Heart right ventricle (tissue), 16 donors: ENCODE data around the gene KANSL1. TPM values are rescaled to one million over a fixed set of nuclear protein-coding genes. Genes with fewer than 3 reads are reported as not detected.
A peak's percentile ranks its signal among the peaks of the same experiment; 100 is the strongest.

ENCODE experiments used
- ATAC-seq, 8 donors: fragments of 200-7000 bp; cut with Tn5 transposase; one replicate each; pipeline ENCODE4 v1.9.1; 2020; ENCODE audit warnings: mild to moderate bottlenecking in 8 of 8, moderate library complexity in 8 of 8, moderate number of reproducible peaks in 1 of 8
- DNase-seq, 2 donors: peaks; one replicate each; pipeline ENCODE4 v3.0.0-alpha.2; 2020
- H3K27ac ChIP-seq, 10 donors: fragments of 200-600 bp; sonication (generic) in 2 of 10; one replicate each; pipeline versions ENCODE4 v1.5.0 to v1.8.0; 2020 to 2022; ENCODE audit warnings: mild to moderate bottlenecking in 3 of 10
- H3K27me3 ChIP-seq, 7 donors: fragments of 200-600 bp; one replicate each; pipeline ENCODE4 v1.8.0; 2021 to 2022; ENCODE audit warnings: mild to moderate bottlenecking in 2 of 7
- H3K36me3 ChIP-seq, 9 donors: fragments of 200-600 bp; sonication (generic) in 1 of 9; one replicate each; pipeline versions ENCODE4 v1.5.0 to v1.8.0; 2020 to 2022; ENCODE audit warnings: mild to moderate bottlenecking in 2 of 9
- H3K4me1 ChIP-seq, 9 donors: fragments of 200-600 bp; sonication (generic) in 1 of 9; one replicate each; pipeline versions ENCODE4 v1.5.0 to v1.8.0; 2020 to 2022; ENCODE audit warnings: mild to moderate bottlenecking in 4 of 9
- H3K4me3 ChIP-seq, 10 donors: fragments of 200-600 bp; sonication (generic) in 2 of 10; one replicate each; pipeline versions ENCODE4 v1.5.0 to v1.8.0; 2020 to 2022; ENCODE audit warnings: mild to moderate bottlenecking in 7 of 10, moderate library complexity in 2 of 10
- H3K9me3 ChIP-seq, 11 donors: fragments of 200-600 bp in 10 of 11; sonication (generic) in 2 of 11; one replicate each; pipeline versions ENCODE4 v1.5.0 to v1.8.0; 2013 to 2022; ENCODE audit warnings: mild to moderate bottlenecking in 2 of 11, control low read depth in 1 of 11, moderate library complexity in 1 of 11
- WGBS, 2 donors: extraction: QIAGEN DNeasy Blood & Tissue Kit; methylation state at CpG; one replicate each; pipeline ENCODE4 v1.1.7; 2013; ENCODE audit warnings: inconsistent platforms in 1 of 2; 5-methylcytosine and 5-hydroxymethylcytosine counted together
- intact Hi-C, 10 donors: fragments of 100-400 bp; cut with DNase I; formaldehyde crosslinking; loops; one replicate each; pipeline versions ENCODE4 v1.11.1 to v1.14.2; 2022
- polyA plus RNA-seq, 2 donors: library from polyadenylated mRNA; stranded (reverse); fragments of 200-250 nt; gene quantifications; one replicate each; pipeline ENCODE4 v1.2.3, GENCODE V29; 2013
- total RNA-seq, 10 donors: library from RNA; stranded (reverse); fragmentation: NEBNext Ultra II Directional in 3 of 10; extraction: Animal tissue kit (Norgen Biotek cat#: 25700) in 3 of 10; gene quantifications; one replicate each; pipeline versions ENCODE4 v1.2.1 to v1.2.4, GENCODE V29; 2021 to 2023
- TF ChIP-seq, protein P1 (sequence below), 9 donors: fragments of 200-600 bp; sonication (generic) in 2 of 9; IDR thresholded peaks; one replicate each; pipeline versions ENCODE4 v1.5.0 to v1.8.0; 2021 to 2022; ENCODE audit warnings: antibody characterized with exemption in 9 of 9, mild to moderate bottlenecking in 5 of 9, moderate library complexity in 1 of 9
- donor health status: Arrhythmogenic right ventricular cardiomyopathy.
- donor health status: ischemic (EF 13 %, LVEDD 7.1; RV severe dilation, severe dysfunction).
- donor health status: healthy with polysubstance abuse.
- donor health status: DM: no; HTN: yes; CAD: no.
- donor health status: DM: no; HTN: no; CAD: no.
- donor health status: ischemic (EF 25% LVEDD 6.9; RV normal size, moderate dysfunction).
- donor health status: ischemic (EF 25% LVEDD 5.7; RV mildly dilated, moderate dysfunction).
- donor health status: healthy.
- donor health status: DM: yes; HTN: yes; CAD: no.
- donor health status: Ischemic cardiomyopathy.
- donor health status: ischemic (EF 35%, LVEDD 5.7; RV mildly dilated, moderate dysfunction).
- donor health status: nonischemic (EF 11% LVEDD 7.7; RV severe dilation, severe dysfunction).
- donor health status: DM: yes; HTN: yes; CAD: no.
- donor health status: PGD.
- donor health status: ischemic (EF 29% LVEDD 5.4; RV normal size, mild dysfunction).
- donor health status: nonischemic (EF 23%, LVEDD 6.1; RV moderate dilation, normal function).

KANSL1 gene
- total and polyA plus RNA-seq, 12 donors = 8.2 to 52.5 (median 41.1) TPM

GRCh38 chr17:46194393-46195216 is 1.4 kb upstream of the KANSL1 start:
- Histone ChIP-seq H3K36me3 (peaks cover 0 to 7% (median 0%) of the 10 kb centered on the region in 9 donors), H3K4me3 (peak overlapping the region; percentile 4 to 96 (median 86)), H3K4me1 (peaks cover 14 to 48% (median 36%) of the 10 kb centered on the region in 9 donors), H3K27ac (peak overlapping the region; percentile 98 to 100 (median 100)), H3K27me3 (no peaks in the 10 kb centered on the region), H3K9me3 (no peaks in the 10 kb centered on the region)
- DNase-seq = no peak
- ATAC-seq = no peak
- TF ChIP-seq, protein P1, sequence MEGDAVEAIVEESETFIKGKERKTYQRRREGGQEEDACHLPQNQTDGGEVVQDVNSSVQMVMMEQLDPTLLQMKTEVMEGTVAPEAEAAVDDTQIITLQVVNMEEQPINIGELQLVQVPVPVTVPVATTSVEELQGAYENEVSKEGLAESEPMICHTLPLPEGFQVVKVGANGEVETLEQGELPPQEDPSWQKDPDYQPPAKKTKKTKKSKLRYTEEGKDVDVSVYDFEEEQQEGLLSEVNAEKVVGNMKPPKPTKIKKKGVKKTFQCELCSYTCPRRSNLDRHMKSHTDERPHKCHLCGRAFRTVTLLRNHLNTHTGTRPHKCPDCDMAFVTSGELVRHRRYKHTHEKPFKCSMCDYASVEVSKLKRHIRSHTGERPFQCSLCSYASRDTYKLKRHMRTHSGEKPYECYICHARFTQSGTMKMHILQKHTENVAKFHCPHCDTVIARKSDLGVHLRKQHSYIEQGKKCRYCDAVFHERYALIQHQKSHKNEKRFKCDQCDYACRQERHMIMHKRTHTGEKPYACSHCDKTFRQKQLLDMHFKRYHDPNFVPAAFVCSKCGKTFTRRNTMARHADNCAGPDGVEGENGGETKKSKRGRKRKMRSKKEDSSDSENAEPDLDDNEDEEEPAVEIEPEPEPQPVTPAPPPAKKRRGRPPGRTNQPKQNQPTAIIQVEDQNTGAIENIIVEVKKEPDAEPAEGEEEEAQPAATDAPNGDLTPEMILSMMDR (IDR thresholded peaks at IDR 0.05) = peak in 8 of 9 donors; percentile 8 to 72 (median 51)
- WGBS, 2 donors = 48 to 50% methylated on average over 9 of the region's 9 CpGs
- intact Hi-C loops = loop anchor here in 9 of 10 donors (1.0 to 5.0 kb wide), 9 partner anchors 37 to 192 kb away; no protein-coding TSS in a partner anchor

DNA sequence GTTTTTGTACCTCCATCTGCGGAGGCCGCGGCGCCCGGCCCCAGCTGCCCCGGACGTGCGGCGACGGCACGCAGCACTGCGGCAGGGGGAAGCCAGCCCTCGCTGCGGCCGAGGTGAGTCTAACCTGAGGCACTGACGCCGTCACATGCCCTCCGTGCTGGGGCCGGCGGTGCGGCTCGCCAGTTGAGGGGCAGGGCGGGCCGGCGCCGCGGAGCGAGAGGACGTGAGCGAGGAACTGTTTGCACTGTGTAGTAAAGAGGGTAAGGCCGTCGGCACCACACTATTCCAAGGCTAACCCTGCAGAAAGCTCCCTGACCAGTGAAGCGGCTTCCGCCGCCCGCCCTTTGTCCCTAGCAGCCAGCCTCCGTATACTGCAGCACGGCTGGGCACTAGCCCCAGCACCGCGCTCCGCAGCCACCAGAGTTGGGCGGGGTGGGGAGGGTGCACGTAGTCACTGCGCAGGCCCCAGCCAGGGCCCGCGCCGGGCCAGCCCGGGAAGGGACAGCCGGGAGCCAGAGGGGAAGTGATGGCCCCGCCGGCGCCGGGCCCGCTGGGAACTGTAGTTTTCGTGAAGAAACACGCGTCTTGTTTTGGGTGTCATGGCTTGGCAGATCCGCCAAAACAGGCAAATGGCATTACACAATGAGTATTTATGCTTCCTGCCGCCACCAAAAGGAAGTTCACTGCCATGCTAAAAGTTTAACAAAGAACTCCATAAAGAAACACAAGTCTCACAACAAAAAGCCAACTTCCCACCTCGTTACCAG is 580 bp upstream of the KANSL1 start:
- intact Hi-C loops = loop anchor here in 9 of 10 donors (1.0 to 5.0 kb wide), 8 partner anchors 37 to 192 kb away; no protein-coding TSS in a partner anchor
- TF ChIP-seq, protein P1 (IDR thresholded peaks at IDR 0.05) = peak in 8 of 9 donors; percentile 4 to 66 (median 25)
- H3K4me1 ChIP-seq = peaks cover 14 to 56% (median 42%) of the 10 kb centered on the region in 9 donors
- DNase-seq (peak; percentile 96 to 97), ATAC-seq (peak; percentile 93 to 98 (median 94))
- H3K27ac ChIP-seq = peak overlapping the region; percentile 98 to 100 (median 100)
- no peaks in the 10 kb centered on the region for H3K27me3 ChIP-seq
- WGBS, 2 donors = 0% methylated on average over 60 of the region's 60 CpGs
- peaks cover 0 to 7% (median 0%) of the 10 kb centered on the region in 9 donors for H3K36me3 ChIP-seq
- H3K9me3 ChIP-seq = no peaks in the 10 kb centered on the region
- H3K4me3 ChIP-seq = peak overlapping the region; percentile 69 to 96 (median 86)

- peak; percentile 52 to 61 (median 56) for ATAC-seq
- peaks cover 0 to 7% (median 0%) of the 10 kb centered on the region in 9 donors for H3K36me3 ChIP-seq
- peak overlapping the region; percentile 98 to 100 (median 100) for H3K27ac ChIP-seq
- peaks cover 21 to 64% (median 54%) of the 10 kb centered on the region in 9 donors for H3K4me1 ChIP-seq
- H3K4me3 ChIP-seq = peak overlapping the region; percentile 49 to 96 (median 86)
- no peaks in the 10 kb centered on the region for H3K9me3 ChIP-seq
- WGBS, 2 donors = 0 to 2% methylated on average over 29 to 39 of the region's 60 CpGs
- intact Hi-C loops = loop anchor here in 8 of 10 donors (1.0 to 5.0 kb wide), 8 partner anchors 35 to 190 kb away; no protein-coding TSS in a partner anchor
- DNase-seq = peak; percentile 62 to 78
- no peaks in the 10 kb centered on the region for H3K27me3 ChIP-seq
- TF ChIP-seq, protein P1 (IDR thresholded peaks at IDR 0.05) = no peak
Measured at GRCh38 chr17:46192439-46193150, 634 bp downstream of the KANSL1 start.
